Ramos (cell line): ENCODE results near the gene ACOT13.
"Not testable (repeated sequence)": the region's sequence is repeated elsewhere in the genome, so short reads cannot be mapped to it uniquely, and the experiment has no call there.

Experiments used
- in situ Hi-C: fragments of 300-500 bp; cut with MboI; formaldehyde crosslinking; loops from one replicate; pipeline ENCODE4 v1.14.3; 2022; ENCODE audit warnings: low sequenced_read_pairs; ENCODE audit not compliant: unreplicated experiment

Gene ACOT13

GRCh38 chr6:24666641-24667377 is at the start of gene ACOT13, which contains the start of gene TDP2:
Gene ACOT13 (plus strand): TSS chr6:24667077. CDS start chr6:24667264, 187 bp downstream.
Gene TDP2 (minus strand): TSS chr6:24666899. CDS start chr6:24666862, 37 bp downstream.
- in situ Hi-C loops: no loop called here

- in situ Hi-C loops: no loop called here
Measured at GRCh38 chr6:24619661-24620060, 47.2 kb upstream of the ACOT13 start.

GRCh38 chr6:24620637-24621036 is 46.2 kb upstream of the ACOT13 start:
- in situ Hi-C loops: no loop called here

- in situ Hi-C loops: no loop called here
Measured at GRCh38 chr6:24621626-24622289, 45.1 kb upstream of the ACOT13 start.

GRCh38 chr6:24630856-24631505 is 35.9 kb upstream of the ACOT13 start:
- in situ Hi-C loops: no loop called here

GRCh38 chr6:24631671-24632070 is 35.2 kb upstream of the ACOT13 start:
- in situ Hi-C loops: no loop called here

GRCh38 chr6:24632573-24632972 is 34.3 kb upstream of the ACOT13 start:
- in situ Hi-C loops: no loop called here

GRCh38 chr6:24636681-24637080 is 30.2 kb upstream of the ACOT13 start:
- in situ Hi-C loops: no loop called here

GRCh38 chr6:24640166-24640565 is 26.7 kb upstream of the ACOT13 start:
- in situ Hi-C loops: no loop called here

- in situ Hi-C loops: not testable (repeated sequence)
Measured at GRCh38 chr6:24640631-24641030, 26.2 kb upstream of the ACOT13 start.

- in situ Hi-C loops: no loop called here
Measured at GRCh38 chr6:24642061-24642460, 24.8 kb upstream of the ACOT13 start.

GRCh38 chr6:24643920-24644319 is 23.0 kb upstream of the ACOT13 start:
- in situ Hi-C loops: no loop called here

- in situ Hi-C loops: no loop called here
Measured at GRCh38 chr6:24644377-24644776, 22.5 kb upstream of the ACOT13 start.

- in situ Hi-C loops: no loop called here
Measured at GRCh38 chr6:24646771-24647170, 20.1 kb upstream of the ACOT13 start.

- in situ Hi-C loops: no loop called here
Measured at GRCh38 chr6:24648276-24648675, 18.6 kb upstream of the ACOT13 start.

- in situ Hi-C loops: no loop called here
Measured at GRCh38 chr6:24649691-24650090, 17.2 kb upstream of the ACOT13 start.

GRCh38 chr6:24650365-24650764 is 16.5 kb upstream of the ACOT13 start:
- in situ Hi-C loops: no loop called here

- in situ Hi-C loops: no loop called here
Measured at GRCh38 chr6:24655215-24655614, 11.7 kb upstream of the ACOT13 start.

- in situ Hi-C loops: no loop called here
Measured at GRCh38 chr6:24658573-24659560, 8.0 kb upstream of the ACOT13 start.

- in situ Hi-C loops: no loop called here
Measured at GRCh38 chr6:24659561-24659960, 7.3 kb upstream of the ACOT13 start.
